Measurements from ENCODE around the gene PPP2R1B.

DNA sequence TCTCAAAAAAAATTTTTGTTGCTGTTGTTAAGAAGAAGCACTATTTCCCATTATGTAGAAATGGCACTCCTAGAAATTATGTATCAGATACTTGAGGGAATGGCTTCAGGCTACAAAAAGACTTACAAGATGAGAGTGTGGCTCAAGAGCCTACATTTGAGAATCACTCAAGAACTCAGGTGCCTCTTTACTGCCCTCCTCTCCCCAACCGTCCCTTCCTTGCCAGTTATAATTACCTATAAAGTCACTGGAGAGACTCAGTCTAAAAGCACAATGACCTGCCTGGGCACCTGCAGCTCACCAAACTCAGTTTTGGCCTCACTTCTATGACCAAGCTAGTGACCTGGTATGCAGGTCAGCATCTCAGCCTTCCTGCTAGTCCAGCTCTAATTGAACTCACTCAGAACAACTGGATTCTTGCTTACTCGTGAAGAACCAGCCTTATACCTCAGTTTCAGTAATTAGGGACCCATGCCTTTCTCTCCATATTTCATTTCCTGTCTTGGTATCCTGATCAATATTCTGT, 41.9 kb upstream of the PPP2R1B start:
- TF ChIP-seq, protein P1, sequence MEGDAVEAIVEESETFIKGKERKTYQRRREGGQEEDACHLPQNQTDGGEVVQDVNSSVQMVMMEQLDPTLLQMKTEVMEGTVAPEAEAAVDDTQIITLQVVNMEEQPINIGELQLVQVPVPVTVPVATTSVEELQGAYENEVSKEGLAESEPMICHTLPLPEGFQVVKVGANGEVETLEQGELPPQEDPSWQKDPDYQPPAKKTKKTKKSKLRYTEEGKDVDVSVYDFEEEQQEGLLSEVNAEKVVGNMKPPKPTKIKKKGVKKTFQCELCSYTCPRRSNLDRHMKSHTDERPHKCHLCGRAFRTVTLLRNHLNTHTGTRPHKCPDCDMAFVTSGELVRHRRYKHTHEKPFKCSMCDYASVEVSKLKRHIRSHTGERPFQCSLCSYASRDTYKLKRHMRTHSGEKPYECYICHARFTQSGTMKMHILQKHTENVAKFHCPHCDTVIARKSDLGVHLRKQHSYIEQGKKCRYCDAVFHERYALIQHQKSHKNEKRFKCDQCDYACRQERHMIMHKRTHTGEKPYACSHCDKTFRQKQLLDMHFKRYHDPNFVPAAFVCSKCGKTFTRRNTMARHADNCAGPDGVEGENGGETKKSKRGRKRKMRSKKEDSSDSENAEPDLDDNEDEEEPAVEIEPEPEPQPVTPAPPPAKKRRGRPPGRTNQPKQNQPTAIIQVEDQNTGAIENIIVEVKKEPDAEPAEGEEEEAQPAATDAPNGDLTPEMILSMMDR (IDR thresholded peaks at IDR 0.05) = no peak
- TF ChIP-seq POLR2AphosphoS5 (IDR thresholded peaks at IDR 0.05) (no peak), EP300 (IDR thresholded peaks at IDR 0.05) (no peak)

All from upper lobe of left lung (tissue), 4 donors.